ENCODE results near the gene SMG6. TPM values are rescaled to one million over a fixed set of nuclear protein-coding genes. Genes with fewer than 3 reads are reported as not detected.

The SMG6 gene
- total and polyA plus RNA-seq, 2 of the 13 experiments (the other 11 are each of a cell fraction or from before 2014, with no cell fraction given): 4.6 to 14.6 TPM

DNA sequence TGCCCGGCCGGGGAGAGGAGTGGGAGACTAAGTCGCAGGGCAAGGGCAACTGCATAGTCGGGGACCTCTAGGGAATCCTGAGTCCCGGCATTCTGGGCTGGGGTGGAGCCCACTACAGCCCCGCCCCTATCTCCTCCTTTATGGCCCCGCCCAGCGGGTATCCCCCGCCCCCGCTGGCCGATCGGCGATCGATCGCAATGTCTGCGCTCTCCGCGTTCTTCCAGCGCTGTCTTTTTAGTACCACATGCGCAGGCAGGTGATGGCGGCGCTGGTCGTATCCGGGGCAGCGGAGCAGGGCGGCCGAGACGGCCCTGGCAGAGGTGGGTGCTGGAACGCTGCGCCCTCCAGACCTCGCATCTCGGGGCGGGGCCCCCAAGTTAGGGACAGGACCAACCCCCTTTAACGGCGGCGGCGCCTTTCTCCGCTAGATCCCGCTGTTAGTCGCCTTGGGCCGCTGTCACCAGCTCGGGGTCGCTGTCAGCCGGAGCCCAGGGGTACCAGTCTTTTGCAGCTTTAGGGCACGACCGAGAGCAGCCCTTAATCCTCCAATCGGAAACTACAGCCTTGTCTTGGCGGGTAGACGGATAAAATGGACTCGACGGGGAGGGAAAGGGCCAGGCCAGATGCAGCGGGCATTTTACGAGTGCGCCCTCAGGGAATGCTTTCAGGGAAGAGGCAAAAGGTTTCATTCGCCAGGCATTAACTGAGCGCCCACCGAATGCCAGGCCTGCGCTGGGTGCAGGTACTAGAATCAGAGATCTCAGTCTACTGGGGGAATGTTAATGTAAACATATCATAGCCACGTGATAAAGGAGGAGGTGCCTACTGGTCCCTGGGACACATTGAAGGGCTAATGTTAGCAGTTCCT is 273.4 kb downstream of the SMG6 start, which contains the start of gene DPH1 (continued):
- TF ChIP-seq, protein P1, sequence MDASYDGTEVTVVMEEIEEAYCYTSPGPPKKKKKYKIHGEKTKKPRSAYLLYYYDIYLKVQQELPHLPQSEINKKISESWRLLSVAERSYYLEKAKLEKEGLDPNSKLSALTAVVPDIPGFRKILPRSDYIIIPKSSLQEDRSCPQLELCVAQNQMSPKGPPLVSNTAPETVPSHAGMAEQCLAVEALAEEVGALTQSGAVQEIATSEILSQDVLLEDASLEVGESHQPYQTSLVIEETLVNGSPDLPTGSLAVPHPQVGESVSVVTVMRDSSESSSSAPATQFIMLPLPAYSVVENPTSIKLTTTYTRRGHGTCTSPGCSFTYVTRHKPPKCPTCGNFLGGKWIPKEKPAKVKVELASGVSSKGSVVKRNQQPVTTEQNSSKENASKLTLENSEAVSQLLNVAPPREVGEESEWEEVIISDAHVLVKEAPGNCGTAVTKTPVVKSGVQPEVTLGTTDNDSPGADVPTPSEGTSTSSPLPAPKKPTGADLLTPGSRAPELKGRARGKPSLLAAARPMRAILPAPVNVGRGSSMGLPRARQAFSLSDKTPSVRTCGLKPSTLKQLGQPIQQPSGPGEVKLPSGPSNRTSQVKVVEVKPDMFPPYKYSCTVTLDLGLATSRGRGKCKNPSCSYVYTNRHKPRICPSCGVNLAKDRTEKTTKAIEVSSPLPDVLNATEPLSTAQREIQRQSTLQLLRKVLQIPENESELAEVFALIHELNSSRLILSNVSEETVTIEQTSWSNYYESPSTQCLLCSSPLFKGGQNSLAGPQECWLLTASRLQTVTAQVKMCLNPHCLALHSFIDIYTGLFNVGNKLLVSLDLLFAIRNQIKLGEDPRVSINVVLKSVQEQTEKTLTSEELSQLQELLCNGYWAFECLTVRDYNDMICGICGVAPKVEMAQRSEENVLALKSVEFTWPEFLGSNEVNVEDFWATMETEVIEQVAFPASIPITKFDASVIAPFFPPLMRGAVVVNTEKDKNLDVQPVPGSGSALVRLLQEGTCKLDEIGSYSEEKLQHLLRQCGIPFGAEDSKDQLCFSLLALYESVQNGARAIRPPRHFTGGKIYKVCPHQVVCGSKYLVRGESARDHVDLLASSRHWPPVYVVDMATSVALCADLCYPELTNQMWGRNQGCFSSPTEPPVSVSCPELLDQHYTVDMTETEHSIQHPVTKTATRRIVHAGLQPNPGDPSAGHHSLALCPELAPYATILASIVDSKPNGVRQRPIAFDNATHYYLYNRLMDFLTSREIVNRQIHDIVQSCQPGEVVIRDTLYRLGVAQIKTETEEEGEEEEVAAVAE (CRISPR knock-in tag; IDR thresholded peaks at IDR 0.05; ENCODE audit: borderline replicate concordance): no peak; the same call in 1 of the 2 replicates
- TF ChIP-seq SNAPC2 (CRISPR knock-in tag; IDR thresholded peaks at IDR 0.05) (no peak), ZNF225 (CRISPR knock-in tag; IDR thresholded peaks at IDR 0.05) (0 out of 2 replicates have a peak, but pooled peaks have one; percentile 36), ZNF816 (CRISPR knock-in tag; IDR thresholded peaks at IDR 0.05; ENCODE audit: borderline replicate concordance) (no peak), MTF2 (CRISPR knock-in tag; IDR thresholded peaks at IDR 0.05; ENCODE audit: borderline replicate concordance) (peak; percentile 47; the same call in 1 of the 2 replicates), THYN1 (CRISPR knock-in tag; IDR thresholded peaks at IDR 0.05; ENCODE audit: borderline replicate concordance, low read depth) (no peak), NFYB (CRISPR knock-in tag; IDR thresholded peaks at IDR 0.05) (no peak), NFE2L2 (IDR thresholded peaks at IDR 0.05; ENCODE audit: low read length) (no peak)
- TF ChIP-seq, protein P2, sequence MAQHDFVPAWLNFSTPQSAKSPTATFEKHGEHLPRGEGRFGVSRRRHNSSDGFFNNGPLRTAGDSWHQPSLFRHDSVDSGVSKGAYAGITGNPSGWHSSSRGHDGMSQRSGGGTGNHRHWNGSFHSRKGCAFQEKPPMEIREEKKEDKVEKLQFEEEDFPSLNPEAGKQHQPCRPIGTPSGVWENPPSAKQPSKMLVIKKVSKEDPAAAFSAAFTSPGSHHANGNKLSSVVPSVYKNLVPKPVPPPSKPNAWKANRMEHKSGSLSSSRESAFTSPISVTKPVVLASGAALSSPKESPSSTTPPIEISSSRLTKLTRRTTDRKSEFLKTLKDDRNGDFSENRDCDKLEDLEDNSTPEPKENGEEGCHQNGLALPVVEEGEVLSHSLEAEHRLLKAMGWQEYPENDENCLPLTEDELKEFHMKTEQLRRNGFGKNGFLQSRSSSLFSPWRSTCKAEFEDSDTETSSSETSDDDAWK (CRISPR knock-in tag; IDR thresholded peaks at IDR 0.05): no peak
- TF ChIP-seq, protein P3, sequence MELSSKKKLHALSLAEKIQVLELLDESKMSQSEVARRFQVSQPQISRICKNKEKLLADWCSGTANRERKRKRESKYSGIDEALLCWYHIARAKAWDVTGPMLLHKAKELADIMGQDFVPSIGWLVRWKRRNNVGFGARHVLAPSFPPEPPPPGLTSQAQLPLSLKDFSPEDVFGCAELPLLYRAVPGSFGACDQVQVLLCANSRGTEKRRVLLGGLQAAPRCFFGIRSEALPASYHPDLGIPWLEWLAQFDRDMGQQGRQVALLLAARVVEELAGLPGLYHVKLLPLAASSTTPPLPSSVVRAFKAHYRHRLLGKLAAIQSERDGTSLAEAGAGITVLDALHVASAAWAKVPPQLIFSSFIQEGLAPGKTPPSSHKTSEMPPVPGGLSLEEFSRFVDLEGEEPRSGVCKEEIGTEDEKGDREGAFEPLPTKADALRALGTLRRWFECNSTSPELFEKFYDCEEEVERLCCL (CRISPR knock-in tag; IDR thresholded peaks at IDR 0.05; ENCODE audit: borderline replicate concordance): no peak
- TF ChIP-seq, protein P4, sequence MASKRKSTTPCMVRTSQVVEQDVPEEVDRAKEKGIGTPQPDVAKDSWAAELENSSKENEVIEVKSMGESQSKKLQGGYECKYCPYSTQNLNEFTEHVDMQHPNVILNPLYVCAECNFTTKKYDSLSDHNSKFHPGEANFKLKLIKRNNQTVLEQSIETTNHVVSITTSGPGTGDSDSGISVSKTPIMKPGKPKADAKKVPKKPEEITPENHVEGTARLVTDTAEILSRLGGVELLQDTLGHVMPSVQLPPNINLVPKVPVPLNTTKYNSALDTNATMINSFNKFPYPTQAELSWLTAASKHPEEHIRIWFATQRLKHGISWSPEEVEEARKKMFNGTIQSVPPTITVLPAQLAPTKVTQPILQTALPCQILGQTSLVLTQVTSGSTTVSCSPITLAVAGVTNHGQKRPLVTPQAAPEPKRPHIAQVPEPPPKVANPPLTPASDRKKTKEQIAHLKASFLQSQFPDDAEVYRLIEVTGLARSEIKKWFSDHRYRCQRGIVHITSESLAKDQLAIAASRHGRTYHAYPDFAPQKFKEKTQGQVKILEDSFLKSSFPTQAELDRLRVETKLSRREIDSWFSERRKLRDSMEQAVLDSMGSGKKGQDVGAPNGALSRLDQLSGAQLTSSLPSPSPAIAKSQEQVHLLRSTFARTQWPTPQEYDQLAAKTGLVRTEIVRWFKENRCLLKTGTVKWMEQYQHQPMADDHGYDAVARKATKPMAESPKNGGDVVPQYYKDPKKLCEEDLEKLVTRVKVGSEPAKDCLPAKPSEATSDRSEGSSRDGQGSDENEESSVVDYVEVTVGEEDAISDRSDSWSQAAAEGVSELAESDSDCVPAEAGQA (IDR thresholded peaks at IDR 0.05; ENCODE audit: low read depth): peak; percentile 74; the same call in 1 of the 2 replicates
- TF ChIP-seq, protein P4 (CRISPR knock-in tag; IDR thresholded peaks at IDR 0.05; ENCODE audit: borderline replicate concordance): no peak; the same call in 1 of the 2 replicates

Measured in HepG2 (cell line).